ENCODE results near the gene ZNF337. TPM values are rescaled to one million over a fixed set of nuclear protein-coding genes. Genes with fewer than 3 reads are reported as not detected.

Gene ZNF337
- total RNA-seq, 4 donors from 2014 or later, result 17.9 to 23.2 (median 22.0) TPM

DNA sequence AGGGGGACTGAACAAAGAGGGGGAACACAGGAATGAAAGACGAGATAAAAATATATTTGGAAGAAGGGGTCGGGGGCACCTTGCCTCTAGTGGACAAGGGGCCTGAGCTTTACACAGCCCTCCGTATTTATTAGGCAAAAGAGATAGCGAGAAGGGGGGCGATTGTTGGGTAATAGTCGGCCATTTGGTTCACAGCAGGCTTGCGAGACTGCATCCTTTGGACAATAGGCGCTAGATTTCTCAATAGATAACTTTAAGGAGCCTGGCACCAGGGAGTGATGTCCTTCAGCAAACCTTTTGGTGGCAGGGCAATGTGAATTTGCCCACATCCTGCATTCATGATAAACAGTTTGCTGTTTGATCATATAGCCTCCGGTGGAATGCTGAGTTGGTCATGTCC, 69.9 kb downstream of the ZNF337 start:
- TF ChIP-seq POLR2A (IDR thresholded peaks at IDR 0.05) (no peak), EP300 (IDR thresholded peaks at IDR 0.05) (no peak)
- TF ChIP-seq, protein P1, sequence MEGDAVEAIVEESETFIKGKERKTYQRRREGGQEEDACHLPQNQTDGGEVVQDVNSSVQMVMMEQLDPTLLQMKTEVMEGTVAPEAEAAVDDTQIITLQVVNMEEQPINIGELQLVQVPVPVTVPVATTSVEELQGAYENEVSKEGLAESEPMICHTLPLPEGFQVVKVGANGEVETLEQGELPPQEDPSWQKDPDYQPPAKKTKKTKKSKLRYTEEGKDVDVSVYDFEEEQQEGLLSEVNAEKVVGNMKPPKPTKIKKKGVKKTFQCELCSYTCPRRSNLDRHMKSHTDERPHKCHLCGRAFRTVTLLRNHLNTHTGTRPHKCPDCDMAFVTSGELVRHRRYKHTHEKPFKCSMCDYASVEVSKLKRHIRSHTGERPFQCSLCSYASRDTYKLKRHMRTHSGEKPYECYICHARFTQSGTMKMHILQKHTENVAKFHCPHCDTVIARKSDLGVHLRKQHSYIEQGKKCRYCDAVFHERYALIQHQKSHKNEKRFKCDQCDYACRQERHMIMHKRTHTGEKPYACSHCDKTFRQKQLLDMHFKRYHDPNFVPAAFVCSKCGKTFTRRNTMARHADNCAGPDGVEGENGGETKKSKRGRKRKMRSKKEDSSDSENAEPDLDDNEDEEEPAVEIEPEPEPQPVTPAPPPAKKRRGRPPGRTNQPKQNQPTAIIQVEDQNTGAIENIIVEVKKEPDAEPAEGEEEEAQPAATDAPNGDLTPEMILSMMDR (IDR thresholded peaks at IDR 0.05), result no peak
- Histone ChIP-seq H3K27ac (no peak overlapping the region), H3K27me3 (no peaks in the 10 kb centered on the region), H3K36me3 (no peaks in the 10 kb centered on the region), H3K9me3 (peaks cover 0 to 3% (median 0%) of the 10 kb centered on the region in 4 donors), H3K4me1 (peaks cover 0 to 24% (median 11%) of the 10 kb centered on the region in 4 donors), H3K4me3 (no peak overlapping the region)
- WGBS, 2 donors, result 79 to 87% methylated on average over 9 of the region's 9 CpGs
- DNase-seq (ENCODE audit: low spot score in 2 of 2), result no peak

DNA sequence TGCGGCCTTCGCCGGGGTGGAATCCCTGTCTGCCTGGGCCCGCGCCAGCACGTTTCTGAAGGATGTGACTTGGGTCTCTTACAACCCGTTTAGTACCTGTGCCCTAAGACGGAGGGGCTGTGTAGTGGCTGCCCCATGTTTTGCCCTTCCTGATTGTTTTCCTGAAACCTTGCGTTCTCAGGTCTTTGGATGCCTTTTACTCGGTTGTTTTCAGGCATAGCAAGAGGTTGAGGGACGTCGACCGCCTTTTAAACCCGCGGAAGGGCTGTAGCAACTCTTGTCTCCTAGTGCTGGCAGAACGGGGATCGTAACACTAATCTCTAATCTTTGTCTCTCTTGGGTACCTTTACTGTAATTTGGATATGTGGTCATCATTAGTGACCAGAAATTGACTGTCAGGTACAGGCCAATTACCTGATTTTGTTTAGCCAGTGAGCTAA, 72.1 kb downstream of the ZNF337 start:
- H3K27ac ChIP-seq, result peak overlapping the region; percentile 77 to 94 (median 90)
- peaks cover 0 to 24% (median 11%) of the 10 kb centered on the region in 4 donors for H3K4me1 ChIP-seq
- H3K9me3 ChIP-seq, result no peaks in the 10 kb centered on the region
- DNase-seq (ENCODE audit: low spot score in 2 of 2), result peak in 1 of 2 donors; percentile 31
- H3K36me3 ChIP-seq, result no peaks in the 10 kb centered on the region
- TF ChIP-seq EP300 (IDR thresholded peaks at IDR 0.05) (no peak), POLR2A (IDR thresholded peaks at IDR 0.05) (no peak)
- TF ChIP-seq, protein P1 (IDR thresholded peaks at IDR 0.05), result no peak
- peak overlapping the region; percentile 88 to 97 (median 92) for H3K4me3 ChIP-seq
- WGBS, 2 donors, result 54 to 69% methylated on average over 11 to 12 of the region's 17 CpGs
- no peaks in the 10 kb centered on the region for H3K27me3 ChIP-seq

Small RNA genes lying within 50 kb of the gene (small RNA-seq; reads per million reads assigned to genes)
- gene RN7SL594P, result not detected

Other genes with a start within 250 kb of the ZNF337 start
- gene NINL, start 111.3 kb downstream of the ZNF337 start, total RNA-seq, result 10 to 100 TPM in 2 of 4 donors, 1 to 10 TPM in 2; 8.0 to 14.1 (median 10.5) TPM
- gene NANP, start 72.8 kb downstream of the ZNF337 start, total RNA-seq, result 1 to 10 TPM; 2.5 to 3.6 (median 2.9) TPM

All from tibial nerve (tissue), 4 donors.